Ovary (tissue), 9 donors: Measurements from ENCODE around the gene EDAR. TPM values are rescaled to one million over a fixed set of nuclear protein-coding genes. Genes with fewer than 3 reads are reported as not detected.

Source experiments
- DNase-seq, 5 donors: peaks; one replicate each; pipeline ENCODE4 v3.0.0-alpha.2; 2019 to 2020
- H3K27ac ChIP-seq, 2 donors: fragments of 200-600 bp; one replicate each; pipeline versions ENCODE4 v1.5.1 to v1.8.0; 2019 to 2022
- H3K27me3 ChIP-seq: fragments of 200-600 bp; one replicate; pipeline ENCODE4 v1.8.0; 2022
- H3K36me3 ChIP-seq: fragments of 200-600 bp; sonication (generic); one replicate; pipeline ENCODE4 v1.5.1; 2019
- H3K4me1 ChIP-seq: one replicate; pipeline ENCODE4 v1.8.1; 2013; ENCODE audit warnings: mild to moderate bottlenecking, moderate library complexity; ENCODE audit not compliant: insufficient read depth
- H3K4me3 ChIP-seq: fragments of 200-600 bp; sonication (generic); one replicate; pipeline ENCODE4 v1.5.1; 2017
- H3K9me3 ChIP-seq, 2 donors: fragments of 200-600 bp in 1 of 2; sonication (generic) in 1 of 2; one replicate each; pipeline versions ENCODE4 v1.5.1 to v1.8.1; 2013 to 2019; ENCODE audit warnings: mild to moderate bottlenecking in 1 of 2, moderate library complexity in 1 of 2
- EP300 ChIP-seq: sonication (generic); formaldehyde crosslinking; IDR thresholded peaks from one replicate; pipeline ENCODE4 v1.6.1; 2017; ENCODE audit warnings: antibody characterized with exemption
- POLR2A ChIP-seq: fragments of 450-650 bp; IDR thresholded peaks from one replicate; pipeline ENCODE4 v1.6.1; 2017; ENCODE audit warnings: antibody characterized with exemption, mild to moderate bottlenecking, moderate library complexity
- WGBS, 3 donors: extraction: QIAGEN DNeasy Blood & Tissue Kit in 1 of 3; methylation state at CpG; one replicate each; pipeline versions ENCODE4 v1.1.5 to v1.1.7; 2013 to 2017; 5-methylcytosine and 5-hydroxymethylcytosine counted together
- intact Hi-C, 4 donors: fragments of 100-400 bp; cut with DNase I; formaldehyde crosslinking; loops; one replicate each; pipeline versions ENCODE4 v1.11.0 to v1.15.1; 2022 to 2023
- polyA plus RNA-seq, 2 donors: library from polyadenylated mRNA; stranded (reverse); fragments of 200-250 nt in 1 of 2; fragments of 350-450 nt in 1 of 2; fragmentation: Illumina TruSeq in 1 of 2; extraction: RNeasy Lipid Tissue Mini Kit (QIAGEN cat#74804) in 1 of 2; gene quantifications; one replicate each; pipeline ENCODE4 v1.2.3, GENCODE V29; 2013 to 2014
- total RNA-seq, 7 donors: library from RNA; depleted of rRNA in 2 of 7; stranded (reverse); fragments of >200 nt in 2 of 7; fragmentation: NEBNext Ultra II Directional in 3 of 7; extraction: Animal tissue kit (Norgen Biotek cat#: 25700) in 3 of 7; gene quantifications; one replicate each; pipeline versions ENCODE4 v1.1.0 to v1.2.4, GENCODE V29; 2016 to 2023
- TF ChIP-seq, protein P1 (sequence below), 3 donors: fragments of 450-650 bp in 2 of 3; fragments of 200-600 bp in 1 of 3; IDR thresholded peaks; one replicate each; pipeline versions ENCODE4 v1.5.1 to v1.8.0; 2016 to 2022; ENCODE audit warnings: antibody characterized with exemption in 3 of 3, mild to moderate bottlenecking in 1 of 3
- donor health status: DM: no; HTN: no; CAD: no; lungs with moderate emphysema.
- donor health status: DM: no; HTN: no; CAD: no.
- donor health status: Bipolar disorder and iron deficiency.
- donor health status: DM: yes; HTN: yes; CAD: no.
- donor health status: DM: no; HTN: no; CAD: no.
- donor health status: DM: yes; HTN: yes; CAD: no.

The EDAR gene
- total and polyA plus RNA-seq, 9 donors, result 0.11 to 0.13 (median 0.11) TPM; not detected in 6

DNA sequence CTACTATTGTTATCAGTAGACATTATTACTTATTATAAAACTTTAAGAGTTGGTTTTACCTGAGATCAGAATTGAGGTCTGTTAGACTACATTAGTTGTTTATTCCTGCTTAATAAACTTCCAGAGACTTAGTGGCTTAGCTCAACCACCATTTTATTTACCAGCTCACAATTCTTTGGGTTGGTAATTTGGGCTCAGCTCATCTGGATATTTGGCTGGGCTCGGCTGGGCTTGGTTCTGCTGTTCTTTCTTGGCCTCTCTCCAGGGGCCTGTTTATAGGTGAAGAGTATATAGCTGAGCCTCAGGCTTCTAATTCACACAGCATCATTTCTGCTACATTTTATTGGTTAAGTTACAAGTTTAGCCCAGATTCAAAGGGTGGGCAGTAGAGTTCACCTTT lies 134.5 kb downstream of the EDAR start:
- Histone ChIP-seq H3K27ac (no peak overlapping the region), H3K36me3 (no peaks in the 10 kb centered on the region), H3K4me3 (no peak overlapping the region), H3K9me3 (no peaks in the 10 kb centered on the region), H3K4me1 (no peaks in the 10 kb centered on the region), H3K27me3 (no peaks in the 10 kb centered on the region)
- DNase-seq, result no peak
- 62 to 67% (median 63%) methylated on average over 1 of the region's 1 CpG for WGBS, 3 donors
- TF ChIP-seq EP300 (no peak), POLR2A (no peak)
- TF ChIP-seq, protein P1, sequence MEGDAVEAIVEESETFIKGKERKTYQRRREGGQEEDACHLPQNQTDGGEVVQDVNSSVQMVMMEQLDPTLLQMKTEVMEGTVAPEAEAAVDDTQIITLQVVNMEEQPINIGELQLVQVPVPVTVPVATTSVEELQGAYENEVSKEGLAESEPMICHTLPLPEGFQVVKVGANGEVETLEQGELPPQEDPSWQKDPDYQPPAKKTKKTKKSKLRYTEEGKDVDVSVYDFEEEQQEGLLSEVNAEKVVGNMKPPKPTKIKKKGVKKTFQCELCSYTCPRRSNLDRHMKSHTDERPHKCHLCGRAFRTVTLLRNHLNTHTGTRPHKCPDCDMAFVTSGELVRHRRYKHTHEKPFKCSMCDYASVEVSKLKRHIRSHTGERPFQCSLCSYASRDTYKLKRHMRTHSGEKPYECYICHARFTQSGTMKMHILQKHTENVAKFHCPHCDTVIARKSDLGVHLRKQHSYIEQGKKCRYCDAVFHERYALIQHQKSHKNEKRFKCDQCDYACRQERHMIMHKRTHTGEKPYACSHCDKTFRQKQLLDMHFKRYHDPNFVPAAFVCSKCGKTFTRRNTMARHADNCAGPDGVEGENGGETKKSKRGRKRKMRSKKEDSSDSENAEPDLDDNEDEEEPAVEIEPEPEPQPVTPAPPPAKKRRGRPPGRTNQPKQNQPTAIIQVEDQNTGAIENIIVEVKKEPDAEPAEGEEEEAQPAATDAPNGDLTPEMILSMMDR (IDR thresholded peaks at IDR 0.05), result no peak
- intact Hi-C loops, result no loop called here

- Histone ChIP-seq H3K9me3 (no peaks in the 10 kb centered on the region), H3K4me3 (no peak overlapping the region), H3K36me3 (no peaks in the 10 kb centered on the region), H3K4me1 (no peaks in the 10 kb centered on the region), H3K27ac (no peak overlapping the region), H3K27me3 (no peaks in the 10 kb centered on the region)
- no peak for TF ChIP-seq EP300
- TF ChIP-seq POLR2A, result no peak
- TF ChIP-seq, protein P1 (IDR thresholded peaks at IDR 0.05), result no peak
- 50 to 85% (median 55%) methylated on average over 2 of the region's 2 CpGs for WGBS, 3 donors
- intact Hi-C loops, result no loop called here
- DNase-seq, result no peak
Measured at GRCh38 chr2:108853421-108853820, 135.6 kb downstream of the EDAR start.

DNA sequence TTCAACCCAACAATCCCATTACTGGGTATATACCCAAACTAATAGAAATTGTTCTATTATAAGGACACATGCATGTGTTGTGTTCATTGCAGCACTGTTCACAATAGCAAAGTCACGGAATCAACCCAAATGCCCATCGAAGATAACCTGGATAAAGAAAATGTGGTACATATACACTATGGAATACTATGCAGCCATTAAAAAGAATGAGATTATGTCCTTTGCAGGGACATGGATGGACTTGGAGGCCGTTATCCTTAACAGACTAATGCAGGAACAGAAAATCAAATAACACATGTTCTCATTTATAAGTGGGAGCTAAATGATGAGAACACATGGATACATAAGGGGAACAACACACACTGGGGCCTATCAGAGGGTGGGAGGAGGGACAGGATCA lies 136.6 kb downstream of the EDAR start:
- Histone ChIP-seq H3K9me3 (no peaks in the 10 kb centered on the region), H3K36me3 (no peaks in the 10 kb centered on the region), H3K27me3 (no peaks in the 10 kb centered on the region), H3K4me1 (no peaks in the 10 kb centered on the region), H3K4me3 (no peak overlapping the region), H3K27ac (no peak overlapping the region)
- 98 to 99% (median 99%) methylated on average over 3 of the region's 3 CpGs for WGBS, 3 donors
- TF ChIP-seq, protein P1 (IDR thresholded peaks at IDR 0.05), result no peak
- TF ChIP-seq EP300 (no peak), POLR2A (no peak)
- no peak for DNase-seq
- intact Hi-C loops, result no loop called here

GRCh38 chr2:108847000-108847399 lies 142.0 kb downstream of the EDAR start:
- 94 to 100% (median 94%) methylated on average over 1 of the region's 1 CpG for WGBS, 3 donors
- Histone ChIP-seq H3K9me3 (no peaks in the 10 kb centered on the region), H3K4me3 (no peak overlapping the region), H3K4me1 (no peaks in the 10 kb centered on the region), H3K27ac (no peak overlapping the region), H3K36me3 (no peaks in the 10 kb centered on the region), H3K27me3 (no peaks in the 10 kb centered on the region)
- TF ChIP-seq, protein P1 (IDR thresholded peaks at IDR 0.05), result no peak
- TF ChIP-seq POLR2A, result no peak
- TF ChIP-seq EP300, result no peak
- DNase-seq, result no peak
- intact Hi-C loops, result no loop called here

DNA sequence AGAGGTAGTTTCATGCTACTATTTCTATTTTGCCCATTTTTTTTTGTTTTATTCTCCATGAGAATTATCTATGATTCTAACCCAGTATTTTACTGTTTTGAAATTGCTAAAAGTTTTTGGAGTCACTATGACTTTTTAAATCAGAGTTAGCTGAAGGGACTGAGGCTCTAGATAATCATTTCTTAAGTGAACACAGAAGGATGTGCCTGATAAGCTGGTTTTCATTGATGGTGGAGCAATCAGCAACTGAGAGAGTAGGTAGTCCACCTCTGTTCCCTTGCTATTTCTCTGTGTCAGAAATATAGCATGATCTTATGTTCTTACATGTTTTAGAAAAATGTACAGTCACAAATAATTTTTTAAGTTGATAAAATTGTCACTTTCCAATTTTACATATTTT lies 143.1 kb downstream of the EDAR start:
- H3K9me3 ChIP-seq, result no peaks in the 10 kb centered on the region
- no peak overlapping the region for H3K27ac ChIP-seq
- no peaks in the 10 kb centered on the region for H3K4me1 ChIP-seq
- intact Hi-C loops, result no loop called here
- no peak for TF ChIP-seq EP300
- no peak for TF ChIP-seq POLR2A
- TF ChIP-seq, protein P1 (IDR thresholded peaks at IDR 0.05), result no peak
- H3K4me3 ChIP-seq, result no peak overlapping the region
- H3K36me3 ChIP-seq, result no peaks in the 10 kb centered on the region
- no peaks in the 10 kb centered on the region for H3K27me3 ChIP-seq
- no peak for DNase-seq
